HCT116 (cell line): ENCODE results near the gene CXorf65.

Experiments used
- CTCF ChIP-seq, 3 experiments: fragments of 200-600 bp in 1 of 3; sonication (generic) in 1 of 3; IDR thresholded peaks in 2 of 3; conservative IDR thresholded peaks in 1 of 3; 2 replicates each; pipeline ENCODE4 v1.5.1; 2012 to 2017; ENCODE audit warnings: low read depth in 2 of 3, low read length in 2 of 3, antibody characterized with exemption in 1 of 3, borderline replicate concordance in 1 of 3, control low read depth in 1 of 3, mild to moderate bottlenecking in 1 of 3, mixed read lengths in 1 of 3, mixed run types in 1 of 3, moderate library complexity in 1 of 3; ENCODE audit not compliant: insufficient read depth in 1 of 3
- EZH2 ChIP-seq: fragments of 200-600 bp; sonication (generic); IDR thresholded peaks from 2 replicates; pipeline ENCODE4 v1.6.1; 2017; ENCODE audit warnings: antibody characterized with exemption, mixed run types
- POLR2A ChIP-seq: IDR thresholded peaks from 2 replicates; pipeline ENCODE4 v1.7.0; 2011; ENCODE audit warnings: borderline replicate concordance; ENCODE audit not compliant: insufficient read depth, insufficient read length; ENCODE audit errors: extremely low read depth
- TCF7L2 ChIP-seq: IDR thresholded peaks from 2 replicates; pipeline ENCODE4 v1.7.0; 2011; ENCODE audit warnings: borderline replicate concordance, inconsistent platforms; ENCODE audit not compliant: insufficient read depth, insufficient read length; ENCODE audit errors: extremely low read depth
- ZBTB33 ChIP-seq: IDR thresholded peaks from 2 replicates; pipeline ENCODE4 v1.6.1; 2011; ENCODE audit warnings: mild to moderate bottlenecking, low read length, moderate library complexity; ENCODE audit not compliant: insufficient replicate concordance; ENCODE audit errors: extremely low read depth
- ZNF274 ChIP-seq: fragments of 200-500 bp; sonication (Bioruptor generic); IDR thresholded peaks from 2 replicates; pipeline ENCODE4 v1.6.1; 2014; ENCODE audit warnings: mild to moderate bottlenecking, low read depth, low read length, inconsistent platforms

- no peak for TF ChIP-seq CTCF (IDR thresholded peaks at IDR 0.05 in 2 of 3, conservative IDR thresholded peaks at IDR 0.05 in 1 of 3; ENCODE audit: borderline replicate concordance in 1 of 3, insufficient read depth in 1 of 3, low read depth in 2 of 3, low read length in 2 of 3)
- no peak for TF ChIP-seq EZH2
- TF ChIP-seq ZNF274: no peak
- TF ChIP-seq POLR2A: no peak
- no peak for TF ChIP-seq ZBTB33
- no peak for TF ChIP-seq TCF7L2
Measured at GRCh38 chrX:71131510-71131909, 25.0 kb upstream of the CXorf65 start.
